Measurements from ENCODE around the gene TMEM214. TPM values are rescaled to one million over a fixed set of nuclear protein-coding genes. Genes with fewer than 3 reads are reported as not detected.
A peak's percentile ranks its signal among the peaks of the same experiment; 100 is the strongest.

TMEM214 gene
- total RNA-seq, 4 donors from 2014 or later = 50.1 to 121 (median 82.0) TPM

GRCh38 chr2:27085062-27085672 lies 52.4 kb downstream of the TMEM214 start:
- peak overlapping the region; percentile 81 to 96 (median 90) for H3K27ac ChIP-seq
- H3K36me3 ChIP-seq = no peaks in the 10 kb centered on the region
- H3K27me3 ChIP-seq = no peaks in the 10 kb centered on the region
- TF ChIP-seq, protein P1, sequence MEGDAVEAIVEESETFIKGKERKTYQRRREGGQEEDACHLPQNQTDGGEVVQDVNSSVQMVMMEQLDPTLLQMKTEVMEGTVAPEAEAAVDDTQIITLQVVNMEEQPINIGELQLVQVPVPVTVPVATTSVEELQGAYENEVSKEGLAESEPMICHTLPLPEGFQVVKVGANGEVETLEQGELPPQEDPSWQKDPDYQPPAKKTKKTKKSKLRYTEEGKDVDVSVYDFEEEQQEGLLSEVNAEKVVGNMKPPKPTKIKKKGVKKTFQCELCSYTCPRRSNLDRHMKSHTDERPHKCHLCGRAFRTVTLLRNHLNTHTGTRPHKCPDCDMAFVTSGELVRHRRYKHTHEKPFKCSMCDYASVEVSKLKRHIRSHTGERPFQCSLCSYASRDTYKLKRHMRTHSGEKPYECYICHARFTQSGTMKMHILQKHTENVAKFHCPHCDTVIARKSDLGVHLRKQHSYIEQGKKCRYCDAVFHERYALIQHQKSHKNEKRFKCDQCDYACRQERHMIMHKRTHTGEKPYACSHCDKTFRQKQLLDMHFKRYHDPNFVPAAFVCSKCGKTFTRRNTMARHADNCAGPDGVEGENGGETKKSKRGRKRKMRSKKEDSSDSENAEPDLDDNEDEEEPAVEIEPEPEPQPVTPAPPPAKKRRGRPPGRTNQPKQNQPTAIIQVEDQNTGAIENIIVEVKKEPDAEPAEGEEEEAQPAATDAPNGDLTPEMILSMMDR (IDR thresholded peaks at IDR 0.05) = no peak
- no peak for TF ChIP-seq POLR2A (IDR thresholded peaks at IDR 0.05)
- H3K4me3 ChIP-seq = peak overlapping the region; percentile 64 to 88 (median 66)
- no peaks in the 10 kb centered on the region for H3K9me3 ChIP-seq
- H3K4me1 ChIP-seq = peaks cover 3 to 58% (median 15%) of the 10 kb centered on the region in 4 donors
- no peak for DNase-seq

- peak; percentile 48 to 51 for TF ChIP-seq POLR2A (IDR thresholded peaks at IDR 0.05)
- TF ChIP-seq, protein P1 (IDR thresholded peaks at IDR 0.05) = peak in 4 of 6 experiments; percentile 32 to 68 (median 44)
- Histone ChIP-seq H3K9me3 (no peaks in the 10 kb centered on the region), H3K27ac (peak overlapping the region; percentile 81 to 96 (median 90)), H3K27me3 (no peaks in the 10 kb centered on the region), H3K36me3 (no peaks in the 10 kb centered on the region), H3K4me3 (peak overlapping the region; percentile 64 to 88 (median 66)), H3K4me1 (peaks cover 3 to 54% (median 14%) of the 10 kb centered on the region in 4 donors)
- DNase-seq = peak; percentile 60 to 90 (median 87)
Measured at GRCh38 chr2:27085673-27086089, 52.9 kb downstream of the TMEM214 start.

DNA sequence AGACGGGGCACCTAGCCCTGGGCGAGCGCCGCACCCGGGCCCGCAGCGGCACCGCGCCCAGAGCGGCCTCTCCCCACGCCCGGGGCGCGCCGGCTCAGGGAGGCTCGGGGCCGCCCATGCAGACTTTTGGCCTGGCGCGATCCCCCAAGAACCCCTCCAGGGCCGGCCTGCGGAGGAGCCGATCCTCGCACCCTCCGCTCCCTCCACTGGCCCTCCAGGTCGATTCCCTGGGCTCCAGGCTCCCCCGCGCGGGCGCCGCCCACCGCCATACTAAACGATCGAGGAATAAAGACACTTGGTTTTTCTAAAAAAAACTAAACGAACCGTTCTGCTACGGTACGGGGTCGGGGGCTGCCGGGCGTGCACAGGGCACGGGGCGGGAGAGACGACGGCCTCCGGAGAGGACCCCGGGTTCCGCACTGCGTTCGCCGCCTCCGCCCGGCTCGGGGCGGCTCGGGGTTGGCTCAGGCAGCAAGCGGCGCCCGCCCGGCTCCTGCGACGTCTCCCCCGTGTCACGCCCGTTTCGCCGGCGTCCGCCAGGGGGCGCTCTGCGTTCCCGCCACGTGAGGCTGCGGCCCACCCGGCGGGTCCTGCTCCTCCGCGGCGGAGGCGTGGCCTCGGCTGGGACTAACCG lies 53.4 kb downstream of the TMEM214 start:
- TF ChIP-seq POLR2A (IDR thresholded peaks at IDR 0.05) = peak; percentile 76 to 77
- TF ChIP-seq, protein P1 (IDR thresholded peaks at IDR 0.05) = peak; percentile 94 to 99 (median 98)
- no peaks in the 10 kb centered on the region for H3K9me3 ChIP-seq
- peak overlapping the region; percentile 81 to 96 (median 90) for H3K27ac ChIP-seq
- peaks cover 3 to 48% (median 13%) of the 10 kb centered on the region in 4 donors for H3K4me1 ChIP-seq
- H3K4me3 ChIP-seq = peak overlapping the region; percentile 64 to 88 (median 66)
- DNase-seq = peak; percentile 95 to 99 (median 98)
- H3K36me3 ChIP-seq = no peaks in the 10 kb centered on the region
- no peaks in the 10 kb centered on the region for H3K27me3 ChIP-seq

DNA sequence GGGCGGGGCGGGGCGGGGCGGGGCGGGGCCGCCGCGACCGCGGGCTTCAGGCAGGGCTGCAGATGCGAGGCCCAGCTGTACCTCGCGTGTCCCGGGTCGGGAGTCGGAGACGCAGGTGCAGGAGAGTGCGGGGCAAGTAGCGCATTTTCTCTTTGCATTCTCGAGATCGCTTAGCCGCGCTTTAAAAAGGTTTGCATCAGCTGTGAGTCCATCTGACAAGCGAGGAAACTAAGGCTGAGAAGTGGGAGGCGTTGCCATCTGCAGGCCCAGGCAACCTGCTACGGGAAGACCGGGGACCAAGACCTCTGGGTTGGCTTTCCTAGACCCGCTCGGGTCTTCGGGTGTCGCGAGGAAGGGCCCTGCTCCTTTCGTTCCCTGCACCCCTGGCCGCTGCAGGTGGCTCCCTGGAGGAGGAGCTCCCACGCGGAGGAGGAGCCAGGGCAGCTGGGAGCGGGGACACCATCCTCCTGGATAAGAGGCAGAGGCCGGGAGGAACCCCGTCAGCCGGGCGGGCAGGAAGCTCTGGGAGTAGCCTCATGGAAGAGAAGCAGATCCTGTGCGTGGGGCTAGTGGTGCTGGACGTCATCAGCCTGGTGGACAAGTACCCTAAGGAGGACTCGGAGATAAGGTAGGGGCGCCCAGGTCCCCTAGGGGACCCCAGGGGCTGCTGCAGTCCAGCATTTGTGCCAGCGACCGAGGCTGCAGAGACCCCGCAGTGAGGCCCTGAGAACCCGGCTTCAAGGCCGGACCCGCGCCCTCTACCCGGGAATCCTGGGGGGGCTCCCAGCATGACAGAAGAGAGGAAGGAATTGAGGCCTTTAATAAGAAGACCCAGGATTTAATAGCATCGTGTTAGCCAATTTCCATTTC lies 54.2 kb downstream of the TMEM214 start, which contains the start of gene KHK:
TSS of gene KHK (plus strand) at position 49 of the 870 bp plus-strand sequence. CDS start at position 537, 488 bp downstream.
- DNase-seq = peak in 2 of 3 donors; percentile 90
- Histone ChIP-seq H3K27ac (peak within 1 kb of the TSS; percentile 81 to 96 (median 90)), H3K36me3 (no peaks in the 10 kb centered on the region), H3K4me3 (peak within 1 kb of the TSS; percentile 64 to 88 (median 66)), H3K27me3 (no peaks in the 10 kb centered on the region), H3K9me3 (no peaks in the 10 kb centered on the region), H3K4me1 (peaks cover 0 to 43% (median 8%) of the 10 kb centered on the region in 4 donors)
- TF ChIP-seq, protein P1 (IDR thresholded peaks at IDR 0.05) = no peak
- TF ChIP-seq POLR2A (IDR thresholded peaks at IDR 0.05) = peak; percentile 86 to 90

DNA sequence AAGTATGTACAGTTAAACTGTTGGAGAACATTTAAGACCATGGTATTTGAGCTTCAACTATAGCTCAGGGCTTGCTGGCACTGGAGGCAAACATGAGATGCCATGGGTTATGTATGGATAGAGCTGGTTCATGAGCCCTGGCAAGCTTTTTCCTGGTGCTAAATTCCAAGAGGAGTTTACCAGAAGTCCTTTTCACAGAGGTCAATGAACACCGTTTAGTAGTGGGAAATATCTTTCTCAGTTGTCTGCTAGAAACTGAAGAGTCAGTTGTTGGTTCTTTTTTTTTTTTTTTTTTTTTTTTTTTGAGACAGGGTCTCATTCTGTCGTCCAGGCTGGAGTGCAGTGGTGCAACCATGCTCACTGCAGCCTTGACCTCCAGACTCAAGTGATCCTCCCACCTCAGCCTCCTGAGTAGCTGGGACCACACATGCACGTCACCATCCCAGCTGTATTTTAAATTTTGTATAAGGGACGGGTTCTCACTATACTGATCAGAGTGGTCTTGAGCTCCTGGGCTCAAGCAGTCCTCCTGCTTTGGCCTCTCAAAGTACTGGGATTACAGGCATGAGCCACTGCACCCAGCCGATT lies 55.2 kb downstream of the TMEM214 start:
- no peak for DNase-seq
- no peak for TF ChIP-seq POLR2A (IDR thresholded peaks at IDR 0.05)
- Histone ChIP-seq H3K27me3 (no peaks in the 10 kb centered on the region), H3K27ac (peak overlapping the region in 3 of 4 donors; percentile 13 to 96 (median 93)), H3K9me3 (no peaks in the 10 kb centered on the region), H3K36me3 (no peaks in the 10 kb centered on the region), H3K4me1 (peaks cover 0 to 39% (median 8%) of the 10 kb centered on the region in 4 donors), H3K4me3 (peak overlapping the region in 3 of 4 donors; percentile 2 to 88 (median 65))
